ENCODE results near the gene ZBTB16. TPM values are rescaled to one million over a fixed set of nuclear protein-coding genes. Genes with fewer than 3 reads are reported as not detected.

Gene ZBTB16
- polyA plus RNA-seq, 1 donor from 2014 or later: 9.7 TPM

DNA sequence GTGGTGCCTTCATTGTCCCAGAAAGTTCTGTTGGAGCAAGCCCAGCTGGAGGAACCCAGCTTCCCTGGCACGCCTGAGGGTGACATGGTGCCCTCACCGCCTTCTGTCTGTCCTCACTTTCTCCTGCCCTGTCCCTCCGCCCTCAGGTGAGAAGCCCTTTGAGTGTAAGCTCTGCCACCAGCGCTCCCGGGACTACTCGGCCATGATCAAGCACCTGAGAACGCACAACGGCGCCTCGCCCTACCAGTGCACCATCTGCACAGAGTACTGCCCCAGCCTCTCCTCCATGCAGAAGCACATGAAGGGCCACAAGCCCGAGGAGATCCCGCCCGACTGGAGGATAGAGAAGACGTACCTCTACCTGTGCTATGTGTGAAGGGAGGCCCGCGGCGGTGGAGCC lies 190.7 kb downstream of the ZBTB16 start:
- Mint-ChIP-seq H3K27ac (peak overlapping the region in 1 of 3 donors; percentile 40), H3K36me3 (no peaks in the 10 kb centered on the region)

GRCh38 chr11:114250993-114251814 lies 191.7 kb downstream of the ZBTB16 start:
- Mint-ChIP-seq H3K27me3 (peaks cover 2% of the 10 kb centered on the region), H3K4me3 (no peak overlapping the region), H3K36me3 (no peaks in the 10 kb centered on the region), H3K4me1 (peaks cover 3 to 11% (median 9%) of the 10 kb centered on the region in 3 donors), H3K9me3 (peaks cover 0 to 2% (median 0%) of the 10 kb centered on the region in 3 donors), H3K27ac (peak overlapping the region in 1 of 3 donors; percentile 90)

More for the DNA sequence above, 190.7 kb downstream of the ZBTB16 start:
- H3K9me3 Mint-ChIP-seq: peaks cover 0 to 2% (median 0%) of the 10 kb centered on the region in 3 donors
- H3K27me3 Mint-ChIP-seq: peaks cover 2% of the 10 kb centered on the region
- H3K4me1 Mint-ChIP-seq: peaks cover 3 to 11% (median 9%) of the 10 kb centered on the region in 3 donors
- peak overlapping the region in 1 of 4 donors; percentile 62 for H3K4me3 Mint-ChIP-seq

DNA sequence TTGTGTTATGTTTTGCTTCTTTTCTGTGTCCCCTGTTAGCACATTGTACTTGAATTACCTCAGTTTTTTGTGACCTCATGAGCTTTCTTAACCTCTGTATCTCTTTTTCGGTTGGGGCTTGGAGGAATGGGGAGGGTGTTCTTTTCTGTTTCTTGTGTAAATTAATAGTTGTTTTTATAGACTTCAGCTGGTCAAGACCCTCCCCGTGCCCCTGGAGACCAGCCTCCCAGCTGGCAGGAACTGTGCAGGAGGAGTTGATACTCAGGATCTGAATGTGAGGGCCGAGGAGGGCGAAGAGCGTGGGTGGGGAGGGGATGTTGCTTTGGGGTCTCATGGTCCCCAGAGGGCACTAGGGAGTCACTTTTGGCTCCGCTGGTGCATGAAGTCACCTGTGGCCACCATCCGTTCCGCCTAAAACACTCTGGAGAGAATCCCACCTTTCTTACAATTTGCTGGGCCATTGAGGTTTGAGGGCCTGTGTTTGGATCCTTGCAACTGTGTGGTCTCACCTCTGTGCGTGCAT lies 192.4 kb downstream of the ZBTB16 start:
- H3K4me3 Mint-ChIP-seq: no peak overlapping the region

GRCh38 chr11:114252767-114253166 lies 193.3 kb downstream of the ZBTB16 start:
- H3K9me3 Mint-ChIP-seq: peaks cover 0 to 2% (median 0%) of the 10 kb centered on the region in 3 donors
- H3K4me1 Mint-ChIP-seq: peaks cover 3 to 11% (median 10%) of the 10 kb centered on the region in 3 donors
- no peak overlapping the region for H3K4me3 Mint-ChIP-seq
- H3K27ac Mint-ChIP-seq: no peak overlapping the region
- peaks cover 2% of the 10 kb centered on the region for H3K27me3 Mint-ChIP-seq
- H3K36me3 Mint-ChIP-seq: no peaks in the 10 kb centered on the region

More for the DNA sequence above, 192.4 kb downstream of the ZBTB16 start:
- Mint-ChIP-seq H3K27ac (peak overlapping the region in 1 of 3 donors; percentile 90), H3K9me3 (peaks cover 0 to 2% (median 0%) of the 10 kb centered on the region in 3 donors), H3K4me1 (peaks cover 3 to 11% (median 7%) of the 10 kb centered on the region in 3 donors), H3K36me3 (no peaks in the 10 kb centered on the region), H3K27me3 (peaks cover 2% of the 10 kb centered on the region)

DNA sequence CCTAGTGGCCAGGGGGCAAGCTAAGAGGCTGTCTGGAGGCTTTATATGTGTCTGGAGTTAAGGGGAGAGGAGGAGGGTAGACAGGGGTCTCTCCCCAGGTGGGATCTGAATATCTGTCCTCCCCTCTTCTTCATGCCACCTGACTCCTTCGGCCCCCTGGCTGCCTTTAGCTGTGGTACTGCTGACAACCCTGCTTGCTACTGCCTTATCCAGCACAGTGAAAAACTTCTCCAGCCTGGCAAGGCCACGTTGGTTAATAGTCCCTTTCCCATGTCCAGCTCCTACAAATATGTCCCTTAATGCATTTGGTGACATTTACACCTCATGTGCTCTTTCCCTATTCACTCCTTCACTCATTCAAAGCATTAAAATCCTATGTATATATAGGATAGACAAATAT lies 194.3 kb downstream of the ZBTB16 start:
- Mint-ChIP-seq H3K36me3 (no peaks in the 10 kb centered on the region), H3K4me1 (peaks cover 7 to 16% (median 15%) of the 10 kb centered on the region in 3 donors), H3K27me3 (no peaks in the 10 kb centered on the region), H3K9me3 (peaks cover 0 to 2% (median 0%) of the 10 kb centered on the region in 3 donors), H3K27ac (peak overlapping the region in 1 of 3 donors; percentile 9), H3K4me3 (no peak overlapping the region)

DNA sequence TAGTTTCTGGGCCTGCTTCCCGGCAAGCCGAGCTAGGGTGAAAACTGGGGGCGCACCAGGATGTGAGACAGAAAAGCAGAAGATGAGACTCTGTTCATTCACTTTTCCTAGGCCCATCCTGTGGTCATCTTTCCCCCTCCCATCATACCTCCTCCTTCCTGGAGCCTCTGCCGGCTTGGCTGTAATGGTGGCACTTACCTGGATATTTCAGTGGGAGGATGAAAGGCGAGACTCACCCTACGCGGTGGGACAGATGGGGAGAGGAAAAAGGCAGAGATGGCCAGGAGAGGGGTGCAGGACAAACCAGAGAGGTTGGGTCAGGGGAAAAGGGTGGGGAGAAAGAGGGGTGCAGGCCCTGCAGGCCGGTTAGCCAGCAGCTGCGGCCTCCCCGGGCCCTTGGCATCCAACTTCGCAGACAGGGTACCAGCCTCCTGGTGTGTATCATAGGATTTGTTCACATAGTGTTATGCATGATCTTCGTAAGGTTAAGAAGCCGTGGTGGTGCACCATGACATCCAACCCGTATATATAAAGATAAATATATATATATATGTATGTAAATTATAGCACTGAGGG lies 195.1 kb downstream of the ZBTB16 start:
- Mint-ChIP-seq H3K36me3 (no peaks in the 10 kb centered on the region), H3K9me3 (peaks cover 0 to 2% (median 0%) of the 10 kb centered on the region in 3 donors), H3K4me1 (peaks cover 11 to 22% (median 19%) of the 10 kb centered on the region in 3 donors), H3K4me3 (no peak overlapping the region), H3K27me3 (no peaks in the 10 kb centered on the region), H3K27ac (no peak overlapping the region)

DNA sequence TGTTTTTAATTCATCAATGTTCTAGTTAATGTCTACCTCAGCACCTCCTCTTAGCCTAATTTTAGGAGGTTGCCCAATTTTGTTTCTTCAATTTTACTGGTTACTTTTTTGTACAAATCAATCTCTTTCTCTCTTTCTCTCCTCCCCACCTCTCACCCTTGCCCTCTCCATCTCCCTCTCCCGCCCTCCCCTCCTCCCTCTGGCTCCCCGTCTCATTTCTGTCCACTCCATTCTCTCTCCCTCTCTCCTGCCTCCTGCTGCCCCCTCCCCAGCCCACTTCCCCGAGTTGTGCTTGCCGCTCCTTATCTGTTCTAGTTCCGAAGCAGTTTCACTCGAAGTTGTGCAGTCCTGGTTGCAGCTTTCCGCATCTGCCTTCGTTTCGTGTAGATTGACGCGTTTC lies 195.8 kb downstream of the ZBTB16 start:
- Mint-ChIP-seq H3K27me3 (no peaks in the 10 kb centered on the region), H3K36me3 (no peaks in the 10 kb centered on the region), H3K9me3 (peaks cover 0 to 2% (median 0%) of the 10 kb centered on the region in 3 donors), H3K4me3 (no peak overlapping the region), H3K4me1 (peaks cover 18 to 29% (median 22%) of the 10 kb centered on the region in 3 donors), H3K27ac (no peak overlapping the region)

DNA sequence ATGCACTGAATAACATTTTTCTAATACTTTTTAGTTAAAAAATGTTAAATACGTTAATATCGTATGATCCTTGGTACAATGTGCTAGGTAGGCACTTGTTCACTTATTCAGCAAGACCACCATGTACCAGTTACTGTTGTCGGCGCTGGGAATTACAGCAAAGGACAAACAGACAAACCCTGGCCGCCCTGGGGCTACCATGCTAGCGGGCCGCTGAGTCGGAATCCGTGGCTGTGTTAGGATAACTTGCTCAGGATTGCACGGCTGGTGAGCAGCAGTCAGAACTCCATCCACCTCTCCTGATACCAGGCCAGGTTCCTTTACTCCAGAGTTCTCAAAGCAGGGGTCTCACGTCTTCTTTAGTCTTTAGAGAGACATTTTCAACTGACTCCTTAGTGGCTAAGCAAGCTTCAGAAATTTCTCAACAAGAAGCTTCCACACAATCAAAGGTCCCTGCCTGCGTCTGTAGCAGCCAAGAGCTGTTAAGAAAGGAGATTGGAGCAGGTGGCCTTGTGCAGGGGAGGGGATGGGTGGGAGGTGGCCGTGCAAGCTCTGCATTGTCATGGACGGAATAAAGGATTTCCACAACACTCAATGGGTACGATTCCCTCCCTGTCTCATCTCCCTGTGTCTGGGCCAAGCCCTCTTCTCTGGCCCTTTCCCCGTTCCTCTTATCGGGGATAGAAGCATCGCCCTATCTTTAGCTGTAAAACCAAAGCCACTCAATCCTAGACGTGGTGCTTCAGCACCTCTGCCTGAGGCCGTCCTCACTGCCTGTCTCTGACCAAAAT lies 196.9 kb downstream of the ZBTB16 start:
- Mint-ChIP-seq H3K9me3 (no peaks in the 10 kb centered on the region), H3K36me3 (no peaks in the 10 kb centered on the region), H3K4me1 (peaks cover 19 to 33% (median 27%) of the 10 kb centered on the region in 3 donors), H3K27me3 (no peaks in the 10 kb centered on the region), H3K27ac (peak overlapping the region in 2 of 3 donors; percentile 8 to 73), H3K4me3 (no peak overlapping the region)

GRCh38 chr11:114256967-114257286 lies 197.4 kb downstream of the ZBTB16 start:
- no peaks in the 10 kb centered on the region for H3K27me3 Mint-ChIP-seq
- peaks cover 19 to 29% (median 21%) of the 10 kb centered on the region in 3 donors for H3K4me1 Mint-ChIP-seq
- H3K4me3 Mint-ChIP-seq: no peak overlapping the region
- H3K27ac Mint-ChIP-seq: peak overlapping the region in 2 of 3 donors; percentile 53 to 73
- H3K9me3 Mint-ChIP-seq: no peaks in the 10 kb centered on the region
- H3K36me3 Mint-ChIP-seq: no peaks in the 10 kb centered on the region

- Mint-ChIP-seq H3K27me3 (no peaks in the 10 kb centered on the region), H3K9me3 (no peaks in the 10 kb centered on the region), H3K27ac (peak overlapping the region in 2 of 3 donors; percentile 91 to 96), H3K36me3 (no peaks in the 10 kb centered on the region), H3K4me1 (peaks cover 17 to 28% (median 19%) of the 10 kb centered on the region in 3 donors), H3K4me3 (peak overlapping the region in 1 of 4 donors; percentile 76)
Measured at GRCh38 chr11:114257621-114258558, 198.4 kb downstream of the ZBTB16 start.

- Mint-ChIP-seq H3K27me3 (no peaks in the 10 kb centered on the region), H3K4me3 (peak overlapping the region; percentile 2 to 85 (median 30))
Measured at GRCh38 chr11:114258696-114259095, 199.2 kb downstream of the ZBTB16 start.

DNA sequence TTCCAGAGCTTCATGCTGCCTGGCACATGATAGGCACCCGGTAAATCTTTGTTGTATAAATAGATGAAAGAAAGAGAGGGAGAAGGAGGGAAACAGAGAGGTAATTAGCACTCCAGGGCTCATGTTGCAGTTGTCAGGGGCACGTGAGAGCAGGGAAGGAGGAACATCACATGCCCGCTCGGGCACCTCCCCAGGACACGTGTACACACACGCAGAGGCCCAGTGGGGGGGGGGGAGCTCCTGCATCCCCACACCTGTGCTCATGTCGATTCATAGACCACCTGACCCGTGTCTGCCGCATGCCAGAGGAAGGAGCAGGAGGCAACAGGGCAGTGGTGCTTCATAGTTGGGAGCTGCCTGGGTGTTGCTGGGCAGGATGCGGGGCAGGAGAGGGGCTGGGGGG lies 199.6 kb downstream of the ZBTB16 start:
- Mint-ChIP-seq H3K4me1 (peaks cover 16 to 25% (median 17%) of the 10 kb centered on the region in 3 donors), H3K9me3 (no peaks in the 10 kb centered on the region), H3K36me3 (no peaks in the 10 kb centered on the region), H3K27ac (peak overlapping the region; percentile 49 to 96 (median 91)), H3K27me3 (no peaks in the 10 kb centered on the region), H3K4me3 (peak overlapping the region; percentile 2 to 85 (median 30))

More at GRCh38 chr11:114258696-114259095, 199.2 kb downstream of the ZBTB16 start:
- Mint-ChIP-seq H3K4me1 (peaks cover 16 to 28% (median 17%) of the 10 kb centered on the region in 3 donors), H3K9me3 (no peaks in the 10 kb centered on the region), H3K36me3 (no peaks in the 10 kb centered on the region), H3K27ac (peak overlapping the region; percentile 49 to 96 (median 91))

DNA sequence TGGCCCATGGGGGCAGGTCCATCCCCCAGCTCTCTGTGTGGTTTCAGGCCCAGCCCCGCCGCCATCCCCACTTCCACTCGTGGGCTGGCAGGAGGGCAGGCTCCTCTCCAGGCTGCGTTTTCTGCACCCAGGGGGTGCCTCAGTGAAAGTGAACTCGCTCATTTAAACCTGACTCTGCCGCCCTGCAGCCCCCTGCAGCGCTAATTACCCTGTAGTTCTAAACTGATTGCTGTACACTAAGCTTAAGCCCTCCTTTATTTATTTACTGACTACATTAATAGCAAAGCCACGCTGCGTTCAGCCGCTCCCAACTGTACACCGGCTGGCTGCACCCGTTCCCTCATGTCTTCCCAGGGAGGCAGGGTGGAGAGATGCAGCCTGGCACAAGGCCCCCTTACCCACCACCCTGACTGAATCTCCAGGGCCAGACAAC lies 200.1 kb downstream of the ZBTB16 start:
- H3K27me3 Mint-ChIP-seq: no peaks in the 10 kb centered on the region
- H3K27ac Mint-ChIP-seq: peak overlapping the region in 2 of 3 donors; percentile 49 to 96
- H3K9me3 Mint-ChIP-seq: no peaks in the 10 kb centered on the region
- H3K36me3 Mint-ChIP-seq: no peaks in the 10 kb centered on the region
- peaks cover 16 to 25% (median 17%) of the 10 kb centered on the region in 3 donors for H3K4me1 Mint-ChIP-seq
- no peak overlapping the region for H3K4me3 Mint-ChIP-seq

All from IgD-negative memory B cell (primary cell).